Type B pancreatic cell (in vitro differentiated cells): ENCODE measurements around the gene RASGEF1B. TPM values are rescaled to one million over a fixed set of nuclear protein-coding genes. Genes with fewer than 3 reads are reported as not detected.

Experiments
- DNase-seq: peaks from one replicate; pipeline ENCODE4 v3.0.0; 2021; ENCODE audit warnings: mixed read lengths; ENCODE audit not compliant: unreplicated experiment; ENCODE audit errors: extremely low spot score
- H3K27ac Mint-ChIP-seq: 2 replicates; pipeline ENCODE4 v1.8.0; 2021; ENCODE audit warnings: mild to moderate bottlenecking, mixed read lengths
- H3K27me3 Mint-ChIP-seq: 2 replicates; pipeline ENCODE4 v1.8.0; 2021; ENCODE audit warnings: mixed read lengths
- H3K36me3 Mint-ChIP-seq: 2 replicates; pipeline ENCODE4 v1.8.0; 2021; ENCODE audit warnings: mixed read lengths
- H3K4me1 Mint-ChIP-seq: one replicate; pipeline ENCODE4 v1.8.0; 2021; ENCODE audit warnings: mixed read lengths; ENCODE audit not compliant: unreplicated experiment
- H3K4me3 Mint-ChIP-seq: 2 replicates; pipeline ENCODE4 v1.8.0; 2021; ENCODE audit warnings: mild to moderate bottlenecking, mixed read lengths
- H3K9me3 Mint-ChIP-seq: 2 replicates; pipeline ENCODE4 v1.8.0; 2021; ENCODE audit warnings: mixed read lengths
- CTCF ChIP-seq: fragments of 200-600 bp; sonication (generic); conservative IDR thresholded peaks from 2 replicates; pipeline ENCODE4 v1.5.0; 2021; ENCODE audit warnings: antibody characterized with exemption, mild to moderate bottlenecking
- total RNA-seq: library from RNA; stranded (reverse); gene quantifications from 2 replicates; pipeline ENCODE4 v1.2.1, GENCODE V29; 2021; ENCODE audit warnings: low replicate concordance

Gene RASGEF1B
- total RNA-seq, 1 donor from 2014 or later = 11.0 TPM

GRCh38 chr4:81459228-81459627 lies 12.5 kb downstream of the RASGEF1B start:
- Mint-ChIP-seq H3K36me3 (peaks cover 15% of the 10 kb centered on the region), H3K4me1 (peaks cover 40% of the 10 kb centered on the region), H3K9me3 (no peaks in the 10 kb centered on the region), H3K4me3 (no peak overlapping the region), H3K27ac (no peak overlapping the region), H3K27me3 (peaks cover 4% of the 10 kb centered on the region)
- no peak for TF ChIP-seq CTCF
- no peak for DNase-seq

GRCh38 chr4:81457921-81458520 lies 13.7 kb downstream of the RASGEF1B start:
- Mint-ChIP-seq H3K9me3 (no peaks in the 10 kb centered on the region), H3K27ac (no peak overlapping the region), H3K4me1 (peaks cover 32% of the 10 kb centered on the region), H3K36me3 (peaks cover 26% of the 10 kb centered on the region), H3K27me3 (peaks cover 4% of the 10 kb centered on the region), H3K4me3 (no peak overlapping the region)
- no peak for TF ChIP-seq CTCF
- no peak for DNase-seq

- no peak overlapping the region for H3K4me3 Mint-ChIP-seq
- H3K9me3 Mint-ChIP-seq = no peaks in the 10 kb centered on the region
- DNase-seq = no peak
- H3K27ac Mint-ChIP-seq = no peak overlapping the region
- H3K36me3 Mint-ChIP-seq = peaks cover 26% of the 10 kb centered on the region
- H3K27me3 Mint-ChIP-seq = peaks cover 4% of the 10 kb centered on the region
- TF ChIP-seq CTCF = no peak
- H3K4me1 Mint-ChIP-seq = peaks cover 31% of the 10 kb centered on the region
These were observed 14.4 kb downstream of the RASGEF1B start for GRCh38 chr4:81457345-81457744.

- H3K9me3 Mint-ChIP-seq = no peaks in the 10 kb centered on the region
- no peak for DNase-seq
- no peak overlapping the region for H3K4me3 Mint-ChIP-seq
- H3K27ac Mint-ChIP-seq = no peak overlapping the region
- H3K4me1 Mint-ChIP-seq = peaks cover 31% of the 10 kb centered on the region
- H3K36me3 Mint-ChIP-seq = peaks cover 26% of the 10 kb centered on the region
- TF ChIP-seq CTCF = no peak
- no peaks in the 10 kb centered on the region for H3K27me3 Mint-ChIP-seq
These were observed 15.8 kb downstream of the RASGEF1B start for GRCh38 chr4:81455897-81456296.

GRCh38 chr4:81454948-81455347 lies 16.8 kb downstream of the RASGEF1B start:
- Mint-ChIP-seq H3K36me3 (peaks cover 26% of the 10 kb centered on the region), H3K4me3 (no peak overlapping the region), H3K27me3 (no peaks in the 10 kb centered on the region), H3K9me3 (no peaks in the 10 kb centered on the region), H3K4me1 (peaks cover 24% of the 10 kb centered on the region), H3K27ac (no peak overlapping the region)
- DNase-seq = no peak
- no peak for TF ChIP-seq CTCF

GRCh38 chr4:81454499-81454898 lies 17.2 kb downstream of the RASGEF1B start:
- Mint-ChIP-seq H3K27ac (no peak overlapping the region), H3K4me1 (peaks cover 22% of the 10 kb centered on the region), H3K4me3 (no peak overlapping the region), H3K36me3 (peaks cover 26% of the 10 kb centered on the region), H3K9me3 (no peaks in the 10 kb centered on the region), H3K27me3 (no peaks in the 10 kb centered on the region)
- no peak for DNase-seq
- TF ChIP-seq CTCF = no peak
